Fibroblast of skin of scalp (primary cell): ENCODE measurements around the gene GREB1. TPM values are rescaled to one million over a fixed set of nuclear protein-coding genes. Genes with fewer than 3 reads are reported as not detected.

ENCODE experiments used
- DNase-seq: peaks from one replicate; pipeline ENCODE4 v3.0.0-alpha.2; 2013
- polyA plus RNA-seq, 2 experiments: library from polyadenylated mRNA; unstranded; fragments of 120-200 nt; gene quantifications; one replicate each; pipeline ENCODE4 v1.2.1, GENCODE V29; 2013; ENCODE audit not compliant: insufficient read length in 2 of 2

The GREB1 gene, protein sequence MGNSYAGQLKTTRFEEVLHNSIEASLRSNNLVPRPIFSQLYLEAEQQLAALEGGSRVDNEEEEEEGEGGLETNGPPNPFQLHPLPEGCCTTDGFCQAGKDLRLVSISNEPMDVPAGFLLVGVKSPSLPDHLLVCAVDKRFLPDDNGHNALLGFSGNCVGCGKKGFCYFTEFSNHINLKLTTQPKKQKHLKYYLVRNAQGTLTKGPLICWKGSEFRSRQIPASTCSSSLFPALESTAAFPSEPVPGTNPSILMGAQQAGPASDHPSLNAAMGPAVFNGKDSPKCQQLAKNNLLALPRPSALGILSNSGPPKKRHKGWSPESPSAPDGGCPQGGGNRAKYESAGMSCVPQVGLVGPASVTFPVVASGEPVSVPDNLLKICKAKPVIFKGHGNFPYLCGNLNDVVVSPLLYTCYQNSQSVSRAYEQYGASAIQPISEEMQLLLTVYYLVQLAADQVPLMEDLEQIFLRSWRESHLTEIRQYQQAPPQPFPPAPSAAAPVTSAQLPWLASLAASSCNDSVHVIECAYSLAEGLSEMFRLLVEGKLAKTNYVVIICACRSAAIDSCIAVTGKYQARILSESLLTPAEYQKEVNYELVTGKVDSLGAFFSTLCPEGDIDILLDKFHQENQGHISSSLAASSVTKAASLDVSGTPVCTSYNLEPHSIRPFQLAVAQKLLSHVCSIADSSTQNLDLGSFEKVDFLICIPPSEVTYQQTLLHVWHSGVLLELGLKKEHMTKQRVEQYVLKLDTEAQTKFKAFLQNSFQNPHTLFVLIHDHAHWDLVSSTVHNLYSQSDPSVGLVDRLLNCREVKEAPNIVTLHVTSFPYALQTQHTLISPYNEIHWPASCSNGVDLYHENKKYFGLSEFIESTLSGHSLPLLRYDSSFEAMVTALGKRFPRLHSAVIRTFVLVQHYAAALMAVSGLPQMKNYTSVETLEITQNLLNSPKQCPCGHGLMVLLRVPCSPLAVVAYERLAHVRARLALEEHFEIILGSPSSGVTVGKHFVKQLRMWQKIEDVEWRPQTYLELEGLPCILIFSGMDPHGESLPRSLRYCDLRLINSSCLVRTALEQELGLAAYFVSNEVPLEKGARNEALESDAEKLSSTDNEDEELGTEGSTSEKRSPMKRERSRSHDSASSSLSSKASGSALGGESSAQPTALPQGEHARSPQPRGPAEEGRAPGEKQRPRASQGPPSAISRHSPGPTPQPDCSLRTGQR (N-terminal part only)
- polyA plus RNA-seq (2013, experiment 1 of 2; ENCODE audit: insufficient read length): 0.25 TPM
- 0.52 TPM for polyA plus RNA-seq (2013, experiment 2 of 2; ENCODE audit: insufficient read length)

DNA sequence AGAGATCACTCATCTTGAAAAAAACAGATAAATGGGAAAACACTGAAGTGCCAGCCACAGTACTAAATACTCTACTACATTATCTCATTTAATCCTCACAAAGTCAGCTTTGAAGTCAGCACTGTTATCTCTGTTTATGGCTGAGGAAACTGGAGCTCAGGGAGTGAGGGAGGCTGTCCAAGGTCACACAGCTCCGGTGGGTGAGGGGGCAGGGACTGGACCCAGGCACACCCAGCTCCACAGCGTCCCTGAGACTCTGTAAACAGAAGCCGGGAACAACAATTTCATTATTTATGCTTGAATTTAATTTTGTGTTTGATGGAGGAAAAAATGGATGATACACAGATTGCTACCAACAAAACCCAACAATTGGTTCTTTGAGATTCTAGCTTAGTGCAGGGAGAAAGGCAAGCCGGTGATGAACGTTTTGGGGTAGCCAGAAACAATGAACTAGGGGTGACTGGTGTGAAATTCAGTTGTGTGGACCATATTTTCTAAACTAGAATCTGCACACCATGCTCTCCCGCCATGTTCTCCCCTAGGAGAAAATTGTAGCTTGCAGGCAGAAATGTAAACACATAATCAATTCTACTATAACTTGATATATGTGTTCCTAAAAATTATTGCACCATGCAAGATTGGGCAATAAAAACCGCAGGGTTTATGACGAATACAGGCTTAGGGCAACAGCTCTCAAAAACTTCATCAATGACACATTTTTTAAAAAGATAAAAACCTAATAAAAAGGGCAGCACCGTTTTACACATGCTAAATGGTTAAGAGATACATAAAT is at the start of gene GREB1:
TSS of gene GREB1 (plus strand) at position 768 of the 793 bp plus-strand sequence. CDS start 22,570 bp downstream, outside the sequence.
- DNase-seq: no peak

DNA sequence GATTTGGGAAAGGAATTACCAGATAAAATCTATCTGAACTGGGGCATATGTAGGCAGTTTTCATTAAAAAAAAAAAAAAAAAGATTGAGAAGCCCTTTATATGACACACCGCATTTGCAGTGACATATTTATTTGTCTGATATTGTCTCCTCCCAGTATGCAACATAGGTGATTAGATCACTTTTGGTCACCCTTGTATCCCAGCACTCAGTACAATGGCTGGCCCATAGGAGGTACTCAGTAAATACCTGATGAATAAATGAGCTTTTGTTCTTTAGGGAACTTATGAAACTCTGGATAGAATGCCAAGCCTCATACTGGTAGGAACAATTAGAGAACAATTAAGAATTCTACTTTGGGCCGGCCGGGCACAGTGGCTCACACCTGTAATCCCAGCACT is 45.0 kb upstream of the GREB1 start:
- no peak for DNase-seq

DNA sequence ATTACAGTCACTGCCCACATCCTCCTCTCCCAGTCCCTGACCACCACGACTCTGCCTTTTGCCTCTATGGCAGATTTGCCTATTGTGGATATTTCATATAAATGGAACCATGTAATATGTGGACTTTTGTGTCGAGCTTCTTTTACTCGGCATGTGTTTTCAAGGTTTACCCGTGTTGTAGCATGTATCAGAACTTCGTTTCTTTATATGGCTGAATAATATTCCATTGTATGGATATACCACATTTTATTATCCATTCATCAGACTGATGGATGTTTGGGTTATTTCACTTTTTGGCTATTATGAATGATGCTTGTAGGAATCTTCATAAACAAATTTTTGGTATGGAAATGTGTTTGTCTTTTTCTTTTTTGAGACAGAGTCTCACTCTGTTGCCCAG is 43.7 kb upstream of the GREB1 start:
- DNase-seq: no peak

GRCh38 chr2:11491348-11491933 is 42.4 kb upstream of the GREB1 start:
- DNase-seq: no peak

- no peak for DNase-seq
Observed at GRCh38 chr2:11492244-11492643, 41.6 kb upstream of the GREB1 start.

DNA sequence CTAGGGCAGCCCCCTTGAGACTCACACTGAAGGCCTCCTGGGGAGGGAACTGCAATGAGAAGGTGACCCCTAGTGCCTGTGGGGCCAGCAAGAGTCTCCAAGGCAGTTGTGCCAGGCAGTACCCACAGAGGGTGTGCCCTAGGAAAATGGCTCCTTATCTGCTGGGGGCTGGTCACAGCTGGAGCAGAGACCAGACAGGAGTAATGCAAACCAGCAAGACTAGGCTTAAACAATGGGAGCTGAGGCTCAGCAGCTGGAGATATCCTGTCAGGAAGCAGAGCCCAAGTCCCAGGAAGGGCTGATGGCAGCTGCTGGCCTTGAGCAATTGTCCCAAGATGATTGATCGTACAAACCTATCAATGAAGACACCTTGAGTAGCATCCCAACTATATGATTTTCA is 41.1 kb upstream of the GREB1 start:
- no peak for DNase-seq

DNA sequence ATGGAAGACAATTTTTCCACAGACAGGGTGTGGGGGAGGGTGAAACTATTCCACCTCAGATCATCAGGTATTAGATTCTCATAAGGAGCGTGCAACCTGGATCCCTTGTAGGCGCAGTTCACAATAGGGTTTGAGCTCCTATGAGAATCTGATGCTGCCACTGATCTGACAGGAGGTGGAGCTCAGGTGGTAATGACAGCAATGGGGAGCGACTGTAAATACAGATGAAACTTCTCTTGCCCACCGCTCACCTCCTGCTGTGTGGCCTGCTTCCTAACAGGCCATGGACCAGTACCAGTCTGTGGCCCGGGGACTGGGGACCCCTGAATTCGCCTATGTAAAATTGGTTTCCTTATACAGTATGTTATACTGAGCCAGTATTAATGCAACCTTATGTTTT is 40.6 kb upstream of the GREB1 start:
- no peak for DNase-seq

DNA sequence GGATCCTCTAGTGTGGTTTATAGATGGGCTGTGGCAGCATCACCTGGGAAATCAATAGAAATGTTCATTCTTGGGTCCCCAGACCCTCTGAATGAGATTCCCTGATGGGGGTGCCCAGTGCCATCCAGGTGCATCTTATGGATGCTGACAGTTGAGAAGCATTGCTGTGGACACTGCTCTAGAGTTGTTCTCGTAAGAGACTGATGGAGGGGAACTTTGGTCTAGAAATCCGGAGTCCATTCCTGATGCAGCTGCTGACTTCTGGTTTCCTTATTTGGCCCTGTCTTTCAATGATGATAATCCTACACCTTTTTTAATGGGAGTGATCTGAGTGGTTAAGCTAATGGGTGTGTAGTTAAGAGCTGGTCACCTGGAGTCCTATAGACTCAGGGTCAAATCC is 39.5 kb upstream of the GREB1 start:
- DNase-seq: no peak

DNA sequence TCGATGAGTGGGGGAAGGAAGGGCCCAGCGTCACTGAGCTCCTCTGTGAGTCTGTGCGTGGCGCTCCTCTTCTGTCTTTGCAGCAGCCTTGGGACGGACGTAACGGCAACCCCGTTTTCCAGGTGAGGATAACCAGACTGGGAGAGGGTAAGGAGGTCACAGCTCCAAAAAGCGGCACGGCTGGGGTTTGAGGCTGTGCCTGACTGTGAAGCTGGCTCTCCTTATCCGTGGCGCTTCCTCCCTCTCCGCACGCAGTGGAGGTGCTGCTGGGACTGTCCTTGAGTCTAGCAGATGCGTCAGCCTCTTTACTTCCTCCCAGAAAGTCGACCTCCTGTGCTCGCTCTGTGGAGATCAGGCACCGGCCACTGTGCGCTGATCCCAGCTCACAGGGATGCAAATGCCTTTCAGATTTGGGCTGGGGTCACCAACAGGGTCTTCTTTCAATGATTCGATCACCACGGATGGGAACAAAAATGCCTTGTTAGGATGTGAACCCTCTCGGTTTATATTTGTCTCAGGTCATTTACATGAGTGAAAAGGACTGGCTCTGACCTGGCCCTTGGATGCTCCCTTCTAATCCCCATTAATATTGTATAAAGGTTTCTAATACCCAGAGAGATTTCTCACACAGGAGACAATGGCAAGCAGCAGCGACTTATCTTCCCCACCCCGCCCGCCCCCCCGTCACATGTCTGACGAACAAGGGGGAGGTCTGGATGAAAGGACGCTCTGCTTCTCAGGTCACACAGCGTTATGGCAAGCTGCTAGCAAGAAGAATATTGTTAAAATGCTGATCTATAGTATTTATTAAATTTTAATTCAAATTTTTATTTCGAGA is 37.8 kb upstream of the GREB1 start:
- DNase-seq: no peak

DNA sequence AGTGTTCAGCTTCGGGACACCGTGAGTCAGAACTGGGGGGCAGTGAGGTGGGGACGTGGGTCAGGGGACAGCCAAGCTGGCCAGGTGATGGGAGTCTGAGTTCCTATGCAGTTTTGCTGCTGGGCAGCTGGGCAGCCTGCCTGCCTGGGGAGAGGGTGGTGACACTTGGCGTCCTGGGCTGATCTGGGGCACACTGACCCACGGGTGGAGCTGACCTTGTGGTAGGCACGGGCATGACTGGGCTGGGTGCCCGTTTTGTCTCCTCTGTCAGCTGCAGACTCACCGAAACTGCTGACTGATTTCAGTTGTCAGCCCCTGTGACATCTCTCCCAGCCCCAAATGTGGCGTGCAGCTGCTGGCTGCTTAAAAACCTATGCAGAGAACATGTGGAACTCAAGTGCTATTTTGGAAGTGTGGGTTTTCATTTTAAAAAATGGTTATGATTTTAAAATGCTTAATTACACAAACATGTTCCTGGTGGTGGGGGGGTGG is 35.3 kb upstream of the GREB1 start:
- no peak for DNase-seq

GRCh38 chr2:11499081-11499743 is 34.6 kb upstream of the GREB1 start:
- DNase-seq: no peak

DNA sequence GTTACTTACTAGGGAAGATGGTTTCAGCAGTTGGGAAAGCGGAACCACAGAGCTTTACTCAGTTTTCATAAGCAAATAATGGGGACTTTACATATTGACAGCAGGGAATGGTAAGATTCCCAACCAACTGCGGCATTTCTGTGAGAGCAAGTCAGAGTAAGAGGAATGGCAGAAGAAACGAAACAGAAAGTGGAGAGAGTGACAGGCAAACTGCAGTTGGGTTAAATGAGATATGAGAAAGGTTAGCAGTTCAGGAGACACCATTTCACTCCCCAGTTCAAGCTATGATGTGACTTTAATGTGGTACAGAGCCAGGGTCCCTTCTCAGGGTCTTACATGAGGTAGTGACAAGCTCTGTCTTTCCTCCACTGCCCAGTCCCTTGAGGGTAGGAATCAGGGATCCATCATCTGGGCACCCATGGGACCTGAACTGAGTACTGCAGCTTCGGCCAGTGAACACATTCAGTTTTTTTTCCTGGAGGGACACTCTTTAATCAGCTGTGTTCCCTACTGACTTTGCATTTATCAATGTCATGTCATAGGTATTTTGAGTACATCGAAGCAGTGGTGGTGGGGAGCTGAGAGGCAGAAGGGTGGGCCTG is 33.0 kb upstream of the GREB1 start:
- no peak for DNase-seq

DNA sequence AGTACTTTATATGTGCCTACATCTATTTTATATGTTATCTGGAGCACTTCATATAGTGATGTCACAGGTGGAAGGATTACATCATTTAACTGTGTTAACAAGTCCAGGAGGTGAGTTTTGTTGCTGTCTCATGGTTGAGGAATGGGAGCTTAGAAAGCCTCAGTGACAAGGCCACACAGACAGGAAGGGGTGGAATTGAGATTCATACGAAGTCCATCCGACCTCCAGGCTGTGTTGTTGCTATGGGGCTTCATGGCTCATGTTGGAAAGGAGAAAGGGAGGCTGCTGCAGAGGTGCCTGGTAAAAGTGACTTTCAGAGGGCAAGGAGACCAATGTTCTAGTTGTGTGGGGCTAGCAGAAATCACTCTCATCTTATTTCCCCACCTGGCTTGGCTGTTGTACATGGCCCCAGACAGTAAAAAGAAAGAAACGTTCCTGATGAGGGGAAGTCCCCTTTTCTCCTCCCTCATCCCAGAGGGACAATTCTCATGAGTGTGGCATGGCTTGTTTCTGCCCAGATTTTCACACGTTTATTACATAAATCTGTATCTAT is 31.0 kb upstream of the GREB1 start:
- DNase-seq: no peak

GRCh38 chr2:11503354-11503927 is 30.4 kb upstream of the GREB1 start:
- no peak for DNase-seq

- no peak for DNase-seq
Observed at GRCh38 chr2:11505652-11506610, 27.9 kb upstream of the GREB1 start.

- DNase-seq: no peak
Observed at GRCh38 chr2:11506611-11506969, 27.3 kb upstream of the GREB1 start.

GRCh38 chr2:11507517-11507916 is 26.3 kb upstream of the GREB1 start:
- DNase-seq: no peak

GRCh38 chr2:11508279-11508678 is 25.6 kb upstream of the GREB1 start:
- no peak for DNase-seq
